IMR-90 (cell line): ENCODE measurements around the gene OBP2B. TPM values are rescaled to one million over a fixed set of nuclear protein-coding genes. Genes with fewer than 3 reads are reported as not detected.
"Not testable (repeated sequence)": the region's sequence is repeated elsewhere in the genome, so short reads cannot be mapped to it uniquely, and the experiment has no call there.

Source experiments
- ATAC-seq: fragments of 200-7000 bp; cut with Tn5 transposase; 2 replicates; pipeline ENCODE4 v1.9.1; 2020; ENCODE audit warnings: low read depth, mild to moderate bottlenecking, moderate library complexity
- BruUV-seq: library from RNA; stranded (reverse); fragments of 400-500 nt; replicated peaks from 2 replicates; lab custom pipeline; 2021; lab: Mats Ljungman, UMichigan
- CTCF ChIA-PET: fragments of 300-600 bp; formaldehyde crosslinking; extraction: SDS; loops from one replicate; lab custom pipeline; 2021; ENCODE audit warnings: antibody characterized with exemption; lab: Yijun Ruan, JAX
- POLR2A ChIA-PET: fragments of 300-600 bp; sonication (Branson Sonifier 250); formaldehyde crosslinking; loops from one replicate; lab custom pipeline; 2022; ENCODE audit warnings: antibody characterized with exemption; ENCODE audit not compliant: unreplicated experiment; lab: Charles Lee
- DNase-seq: peaks from one replicate; pipeline ENCODE4 v3.0.0; 2013
- H2AFZ ChIP-seq: replicated peaks from 2 replicates; pipeline ENCODE3; 2013; ENCODE audit warnings: low read length, mild to moderate bottlenecking; ENCODE audit not compliant: poor library complexity
- H2AK5ac ChIP-seq: 2 replicates; pipeline ENCODE4 v1.6.1; 2013; ENCODE audit warnings: low read depth, low read length, inconsistent platforms
- H2AK9ac ChIP-seq: replicated peaks from 2 replicates; pipeline ENCODE3; 2013; ENCODE audit warnings: mild to moderate bottlenecking, low read depth, low read length, moderate library complexity; ENCODE audit not compliant: poor library complexity
- H2BK120ac ChIP-seq: 2 replicates; pipeline ENCODE4 v1.6.1; 2013; ENCODE audit warnings: low read depth, low read length, inconsistent platforms
- H2BK15ac ChIP-seq: 3 replicates; pipeline ENCODE4 v1.6.1; 2013; ENCODE audit warnings: low read depth, low read length, inconsistent platforms
- H2BK20ac ChIP-seq: 2 replicates; pipeline ENCODE4 v1.6.1; 2013; ENCODE audit warnings: low read depth, mild to moderate bottlenecking, inconsistent platforms, low read length, moderate library complexity
- H2BK5ac ChIP-seq: 2 replicates; pipeline ENCODE4 v1.6.1; 2013; ENCODE audit warnings: mild to moderate bottlenecking, low read depth, low read length, inconsistent platforms; ENCODE audit not compliant: poor library complexity, severe bottlenecking
- H3K14ac ChIP-seq: replicated peaks from 2 replicates; pipeline ENCODE4 v1.6.1; 2013; ENCODE audit warnings: low read depth, low read length, inconsistent platforms
- H3K18ac ChIP-seq: 2 replicates; pipeline ENCODE4 v1.6.1; 2013; ENCODE audit warnings: low read depth, low read length, control low read depth
- H3K23ac ChIP-seq: 2 replicates; pipeline ENCODE4 v1.6.1; 2013; ENCODE audit warnings: low read depth, low read length, inconsistent platforms
- H3K27ac ChIP-seq: 2 replicates; pipeline ENCODE4 v1.5.1; 2013; ENCODE audit warnings: mild to moderate bottlenecking, control low read depth, low read length; ENCODE audit not compliant: insufficient read depth
- H3K27me3 ChIP-seq: 2 replicates; pipeline ENCODE4 v1.6.1; 2013; ENCODE audit warnings: low read length; ENCODE audit not compliant: control insufficient read depth, insufficient read depth
- H3K36me3 ChIP-seq: 2 replicates; pipeline ENCODE4 v1.6.1; 2013; ENCODE audit warnings: low read length, mixed read lengths; ENCODE audit not compliant: control insufficient read depth, insufficient read depth
- H3K4ac ChIP-seq: 2 replicates; pipeline ENCODE4 v1.6.1; 2013; ENCODE audit warnings: low read depth, low read length, inconsistent platforms
- H3K4me1 ChIP-seq: 2 replicates; pipeline ENCODE4 v1.6.1; 2013; ENCODE audit warnings: low read length, mixed read lengths; ENCODE audit not compliant: control insufficient read depth, insufficient read depth
- H3K4me2 ChIP-seq: 2 replicates; pipeline ENCODE4 v1.6.1; 2013; ENCODE audit warnings: low read depth, mild to moderate bottlenecking, control low read depth, low read length, moderate library complexity
- H3K4me3 ChIP-seq: 2 replicates; pipeline ENCODE4 v1.5.1; 2013; ENCODE audit warnings: low read depth, mild to moderate bottlenecking, control low read depth, low read length, moderate library complexity; ENCODE audit not compliant: insufficient read depth
- H3K56ac ChIP-seq: 2 replicates; pipeline ENCODE4 v1.6.1; 2013; ENCODE audit warnings: low read length, inconsistent platforms; ENCODE audit not compliant: insufficient read depth; ENCODE audit errors: extremely low read depth
- H3K79me1 ChIP-seq, 2 experiments: 2 replicates each; pipeline ENCODE4 v1.6.1; 2013; ENCODE audit warnings: low read length in 2 of 2, inconsistent platforms in 1 of 2, low read depth in 1 of 2
- H3K9ac ChIP-seq: 2 replicates; pipeline ENCODE4 v1.6.1; 2013; ENCODE audit warnings: low read depth, low read length, control low read depth
- H3K9me1 ChIP-seq: 2 replicates; pipeline ENCODE4 v1.6.1; 2013; ENCODE audit warnings: low read length, inconsistent platforms; ENCODE audit not compliant: insufficient read depth
- H3K9me3 ChIP-seq: 2 replicates; pipeline ENCODE4 v1.6.1; 2013; ENCODE audit warnings: low read length; ENCODE audit not compliant: control insufficient read depth, insufficient read depth
- H4K20me1 ChIP-seq: 2 replicates; pipeline ENCODE4 v1.6.1; 2013; ENCODE audit warnings: low read length, inconsistent platforms; ENCODE audit not compliant: insufficient read depth
- H4K5ac ChIP-seq: 2 replicates; pipeline ENCODE4 v1.6.1; 2013; ENCODE audit warnings: mild to moderate bottlenecking, low read depth, low read length, control low read depth
- H4K8ac ChIP-seq, 2 experiments: 2 replicates each; pipeline ENCODE4 v1.6.1; 2013; ENCODE audit warnings: low read depth in 2 of 2, low read length in 2 of 2, control low read depth in 1 of 2, inconsistent platforms in 1 of 2
- H4K91ac ChIP-seq: 2 replicates; pipeline ENCODE4 v1.6.1; 2013; ENCODE audit warnings: low read depth, low read length, inconsistent platforms; ENCODE audit not compliant: insufficient read depth
- WGBS, 2 experiments: methylation state at CpG; one replicate each; pipeline versions ENCODE4 v1.1.5 to v1.1.7; 2013; ENCODE audit warnings: missing lambda C conversion rate in 2 of 2; ENCODE audit not compliant: insufficient read length in 1 of 2; ENCODE audit errors: extremely low coverage in 2 of 2; 5-methylcytosine and 5-hydroxymethylcytosine counted together
- dilution Hi-C: fragments of 300-500 bp; cut with HindIII; formaldehyde crosslinking; loops from one replicate; pipeline ENCODE4 v1.14.3; 2018; ENCODE audit warnings: low sequenced_read_pairs; ENCODE audit not compliant: unreplicated experiment
- in situ Hi-C: fragments of 300-500 bp; cut with MboI; formaldehyde crosslinking; loops from 3 replicates; pipeline ENCODE4 v1.14.3; 2019; ENCODE audit warnings: low sequenced_read_pairs, inconsistent platforms, mixed read lengths
- intact Hi-C: fragments of 100-400 bp; cut with micrococcal nuclease; formaldehyde crosslinking; loops from 2 replicates; pipeline ENCODE4 v1.10.0; 2022
- polyA plus RNA-seq, 3 experiments: library from polyadenylated mRNA; depleted of rRNA; stranded (reverse); fragments of >200 nt; gene quantifications; 2 replicates each; pipeline ENCODE4 v1.2.3, GENCODE V29; 2012; ENCODE audit warnings: low replicate concordance in 1 of 3
- total RNA-seq: library from RNA; depleted of rRNA; stranded (reverse); fragments of >200 nt; gene quantifications from 2 replicates; pipeline ENCODE4 v1.2.3, GENCODE V29; 2012

The OBP2B gene
- total and polyA plus RNA-seq, 2 of the 4 experiments (the other 2 are of a cell fraction) = not detected

DNA sequence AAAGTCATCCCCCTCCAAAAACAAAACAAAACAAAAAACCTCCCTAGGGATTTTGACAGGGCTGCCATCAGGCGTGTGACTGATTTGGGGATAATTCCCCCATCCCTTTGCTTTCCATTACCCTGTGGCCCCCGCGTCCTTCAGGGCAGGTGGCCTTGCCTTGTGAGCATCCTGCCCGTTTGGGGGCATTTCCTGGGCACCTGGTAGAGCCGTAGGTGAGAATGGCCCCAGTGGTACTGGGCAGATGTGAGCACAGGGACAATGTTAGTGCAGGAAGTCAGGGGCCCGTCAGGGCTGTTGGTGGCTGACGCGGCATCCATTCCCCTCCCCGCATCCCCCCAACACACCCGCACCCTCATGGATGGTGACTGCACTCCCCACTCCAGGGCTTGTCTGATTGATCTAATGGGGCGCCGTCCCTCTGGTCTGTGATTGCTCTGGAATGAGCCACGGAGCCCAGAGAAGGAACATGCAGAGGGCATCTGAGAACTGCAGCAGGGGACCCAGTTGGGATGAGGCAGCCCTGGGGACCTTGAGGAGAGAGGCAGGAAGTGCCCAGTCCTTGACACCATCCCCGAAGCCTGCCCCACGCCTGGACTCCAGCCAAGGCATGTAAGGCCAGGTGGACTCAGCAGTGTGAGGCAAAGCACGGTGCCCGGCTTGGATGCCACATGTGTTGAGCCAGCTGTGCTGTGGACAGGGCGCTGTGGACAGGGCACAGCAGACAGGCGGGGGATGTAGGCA lies 27.4 kb upstream of the OBP2B start:
- H3K18ac ChIP-seq, DNase-seq, H2BK5ac ChIP-seq, H2AK5ac ChIP-seq, CTCF ChIA-PET, H3K4me1 ChIP-seq, H3K4ac ChIP-seq, H2AK9ac ChIP-seq, H4K20me1 ChIP-seq, H3K9me3 ChIP-seq, H2BK20ac ChIP-seq, dilution Hi-C loops, H2BK15ac ChIP-seq, in situ Hi-C loops, POLR2A ChIA-PET, ATAC-seq, H3K9ac ChIP-seq, H3K4me2 ChIP-seq, H4K5ac ChIP-seq, H3K79me1 ChIP-seq, intact Hi-C loops, H3K27ac ChIP-seq, BruUV-seq, H3K14ac ChIP-seq, H4K91ac ChIP-seq, H4K8ac ChIP-seq, H3K36me3 ChIP-seq, H2BK120ac ChIP-seq, H3K4me3 ChIP-seq, H3K56ac ChIP-seq, H3K23ac ChIP-seq, H3K9me1 ChIP-seq: not testable (repeated sequence)
- WGBS, 2 experiments = 33% methylated on average over 6 of the region's 19 CpGs; no CpG with 5 or more reads in 1 of the 2 experiments
- H2AFZ ChIP-seq = peak overlapping the region; percentile 51
- peaks cover 14% of the 10 kb centered on the region for H3K27me3 ChIP-seq
